GM19238 (cell line): ENCODE measurements around the gene GNPDA1.

Experiments used
- DNase-seq: peaks from one replicate; pipeline ENCODE4 v3.0.0; 2011; ENCODE audit warnings: low spot score; ENCODE audit not compliant: insufficient read length

Gene GNPDA1

DNA sequence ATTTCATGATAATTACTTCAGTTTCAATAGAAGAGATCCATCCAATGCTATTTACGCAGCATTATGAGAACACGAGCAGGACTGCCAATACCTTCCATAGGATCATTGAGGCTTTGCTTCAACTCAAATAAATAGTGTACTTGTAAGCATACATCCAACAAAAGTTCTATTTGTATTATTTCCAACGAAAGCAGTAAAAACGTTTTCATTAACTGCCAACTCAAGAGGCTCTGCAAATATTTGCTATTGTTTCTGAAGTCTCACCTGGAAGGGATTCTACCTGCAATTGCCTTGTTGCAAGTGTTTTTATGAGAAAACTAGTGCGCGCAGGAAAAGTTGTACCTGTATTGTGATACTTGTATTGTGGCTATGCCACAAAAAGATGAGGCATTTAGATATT is 11.0 kb upstream of the GNPDA1 start:
- DNase-seq, result no peak

DNA sequence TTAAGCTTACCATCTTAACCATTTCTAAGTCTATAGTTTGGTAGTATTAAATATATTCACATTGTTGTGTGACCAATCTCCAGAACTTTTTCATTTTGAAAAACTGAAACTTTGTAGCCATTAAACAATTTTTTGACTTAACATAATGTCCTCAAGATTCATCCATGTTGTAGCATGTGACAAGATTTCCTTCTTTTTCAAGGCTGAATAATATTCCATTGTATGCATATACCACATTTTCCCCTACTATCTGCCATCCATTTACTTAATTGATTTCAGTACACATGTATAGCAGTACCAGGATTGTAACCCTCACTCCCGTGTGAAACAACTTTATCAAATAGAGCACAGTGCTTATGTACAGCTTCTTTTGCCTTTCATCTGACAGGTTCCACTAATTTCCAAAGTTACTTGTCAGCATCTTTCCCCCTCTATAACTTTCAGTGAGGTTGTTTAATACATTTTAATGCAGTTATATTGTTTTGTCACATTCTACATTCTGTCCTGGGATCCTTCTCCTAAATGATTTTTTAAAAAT is 7.4 kb upstream of the GNPDA1 start:
- no peak for DNase-seq

DNA sequence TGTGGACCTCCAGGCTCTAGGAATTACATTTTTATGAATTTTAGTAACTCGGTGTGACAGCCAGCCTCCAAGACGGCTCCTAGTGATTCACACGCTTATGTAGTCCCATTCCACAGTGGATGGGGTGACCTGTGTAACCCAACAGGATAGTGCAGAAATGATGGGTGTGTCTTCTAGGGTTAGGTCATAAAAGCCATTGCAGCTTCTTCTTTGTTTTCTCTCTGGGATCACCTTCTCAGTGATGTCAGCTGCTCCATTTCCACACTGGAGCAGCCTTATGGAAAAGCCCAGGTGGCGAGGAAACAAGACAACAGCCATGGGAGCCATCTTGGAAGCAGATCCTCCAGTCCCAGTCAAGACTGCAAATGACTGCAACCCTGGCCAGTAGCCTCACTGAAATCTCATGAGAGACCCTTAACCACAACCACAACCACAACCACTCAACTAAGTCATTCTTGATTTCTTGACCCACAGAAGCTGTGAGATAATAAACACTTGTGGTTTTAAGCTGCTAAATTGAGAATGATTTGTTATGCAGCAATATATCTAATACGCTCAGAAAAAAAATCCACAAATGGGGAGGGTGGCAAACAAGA is 5.1 kb upstream of the GNPDA1 start:
- no peak for DNase-seq

DNA sequence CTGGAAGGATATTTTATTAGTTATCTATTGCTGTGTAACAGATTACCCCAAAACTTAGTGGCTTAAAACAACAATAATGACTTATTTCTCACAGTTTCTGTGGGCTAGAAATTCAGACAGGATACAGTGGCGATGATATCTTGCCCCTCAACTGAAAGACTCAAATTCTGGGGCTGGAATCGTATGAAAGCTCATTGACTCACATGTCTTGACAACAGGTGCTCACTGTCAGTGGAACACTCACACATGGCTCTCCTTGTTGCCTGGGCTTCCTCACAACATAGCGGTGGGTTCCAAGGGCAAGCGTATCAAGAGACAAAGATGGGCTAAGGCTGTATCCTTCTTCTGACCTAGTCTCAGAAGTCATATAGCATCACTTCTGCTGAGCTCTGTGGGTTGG is 3.7 kb upstream of the GNPDA1 start:
- no peak for DNase-seq

DNA sequence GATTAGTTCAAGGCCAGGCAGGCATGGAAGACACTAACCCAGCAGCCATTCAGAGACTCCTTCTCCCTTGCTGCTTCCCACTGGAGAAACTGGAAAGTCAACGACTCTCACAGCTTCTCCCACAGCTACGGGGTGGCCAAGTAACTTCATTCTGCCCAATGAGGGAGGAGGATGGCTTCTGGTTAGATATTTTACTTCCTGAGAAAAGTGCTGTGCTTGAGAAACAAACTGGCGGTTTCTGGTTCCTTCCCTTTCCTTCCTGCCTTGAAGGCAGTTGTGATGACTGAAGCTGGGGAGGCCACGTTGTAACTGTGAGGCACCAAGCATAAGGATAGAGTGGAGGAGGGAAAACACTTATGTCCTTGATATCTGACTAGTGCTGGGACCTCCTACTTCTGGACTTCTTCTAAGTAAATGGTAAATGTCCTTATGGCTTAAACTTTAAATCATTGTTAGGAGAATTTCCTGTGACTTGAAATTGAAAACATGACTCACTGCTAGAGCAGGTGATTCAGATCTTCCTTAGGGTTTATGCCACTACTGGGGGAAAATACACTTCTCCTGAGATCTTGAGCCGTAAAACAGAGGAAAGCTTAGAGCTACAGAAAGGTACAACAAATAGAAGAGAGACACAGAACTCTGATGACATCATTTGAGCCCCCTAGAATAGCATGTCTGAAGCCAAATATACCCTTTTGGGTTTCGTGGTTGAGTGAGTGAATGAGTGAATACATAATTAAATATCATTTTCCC is 3.1 kb upstream of the GNPDA1 start:
- no peak for DNase-seq

DNA sequence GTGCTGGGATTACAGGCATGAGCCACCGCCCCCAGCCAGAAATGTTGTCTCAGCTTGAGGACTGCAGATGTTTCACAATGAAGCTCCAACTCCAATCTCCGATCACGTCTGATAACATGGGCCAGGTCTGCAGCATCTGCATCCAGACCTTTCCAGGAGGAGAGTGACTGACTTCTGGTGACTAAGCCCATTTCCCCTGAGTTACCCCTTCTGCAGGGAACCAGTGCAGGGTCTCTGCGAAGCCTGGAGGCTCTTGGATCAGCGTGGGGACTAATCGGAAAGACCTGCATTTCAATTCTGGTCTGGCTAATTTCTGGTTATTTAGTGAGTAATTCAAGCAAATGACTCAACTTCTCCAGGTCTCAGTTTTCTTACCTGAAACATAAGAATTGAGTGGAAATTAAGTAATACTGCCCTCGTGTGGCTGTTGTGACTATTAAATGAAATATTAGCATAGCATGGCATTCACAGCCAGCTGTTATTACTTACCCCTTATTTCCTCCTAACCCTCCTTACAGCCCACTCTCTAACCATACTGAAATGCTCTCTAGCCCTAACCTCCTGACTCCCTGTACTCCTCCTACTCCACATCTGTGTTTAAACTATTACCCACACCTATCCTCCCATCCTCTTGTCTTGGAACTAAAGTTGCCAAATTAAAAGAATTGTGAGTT is 2.2 kb upstream of the GNPDA1 start:
- DNase-seq, result no peak

DNA sequence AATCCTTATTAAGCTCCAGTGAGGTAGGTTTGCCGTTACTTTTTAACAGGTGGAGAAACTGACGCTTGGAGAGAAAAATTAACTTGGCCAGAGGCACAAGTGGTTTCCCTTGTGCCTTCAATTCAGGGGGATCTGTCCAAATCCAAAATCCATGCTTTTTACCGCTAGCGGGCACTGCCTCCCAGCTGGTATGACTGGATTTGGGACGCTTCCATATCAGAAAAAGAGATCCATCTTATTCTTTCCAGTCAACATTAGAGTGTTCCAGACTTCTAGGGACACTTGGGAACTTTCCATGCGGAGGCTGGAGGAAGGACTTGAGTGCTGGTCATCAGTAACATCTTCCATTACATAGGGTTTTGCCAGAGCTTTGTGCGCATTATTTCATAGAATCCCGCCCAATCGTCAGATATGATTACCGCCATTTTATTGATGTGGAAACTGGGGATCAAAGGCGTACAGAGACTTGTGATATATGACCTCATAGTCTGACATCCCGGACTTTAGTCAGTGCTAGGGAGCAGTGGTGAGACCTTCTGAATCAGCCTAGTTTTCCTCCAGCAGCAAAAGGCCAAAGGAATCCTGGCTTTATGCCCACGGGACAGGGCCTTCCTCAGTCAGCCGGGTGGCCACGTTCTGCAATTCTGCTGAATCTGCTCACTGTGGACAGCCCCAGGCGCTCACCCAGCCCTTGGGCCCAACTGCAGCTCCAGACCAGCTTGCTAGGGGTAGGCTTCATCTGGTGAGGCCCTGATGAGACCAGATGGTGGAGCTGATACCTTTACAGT is 1.1 kb upstream of the GNPDA1 start:
- DNase-seq, result no peak

DNA sequence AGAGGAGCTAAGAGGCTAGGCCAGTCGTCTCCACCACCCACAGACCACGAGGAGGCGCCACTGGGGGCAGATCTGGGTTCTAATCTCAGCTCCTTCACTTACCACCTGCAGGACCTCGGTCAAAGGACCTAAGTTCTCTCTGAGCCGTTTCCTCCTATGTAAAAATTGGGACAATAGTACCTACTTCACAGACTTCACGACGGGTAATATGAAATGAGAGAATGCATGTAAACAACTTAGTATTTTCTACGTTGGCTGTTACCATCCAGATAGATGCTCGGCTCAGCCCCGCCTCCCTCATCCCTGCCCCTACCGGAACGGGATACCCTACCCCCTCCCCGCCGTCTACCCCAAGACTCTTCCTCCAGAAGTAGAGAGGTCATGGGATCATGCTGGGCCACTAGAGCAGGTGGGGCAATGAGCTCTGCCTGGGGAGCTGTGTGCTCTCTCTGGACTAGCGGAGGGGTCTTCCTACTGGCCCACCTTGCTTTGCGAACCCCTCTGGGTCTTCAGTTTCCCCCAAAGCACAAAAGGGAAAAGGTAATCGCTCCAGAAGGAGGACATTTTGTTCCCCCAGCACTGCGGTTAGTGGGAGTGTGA is 541 bp downstream of the GNPDA1 start:
- DNase-seq, result no peak

DNA sequence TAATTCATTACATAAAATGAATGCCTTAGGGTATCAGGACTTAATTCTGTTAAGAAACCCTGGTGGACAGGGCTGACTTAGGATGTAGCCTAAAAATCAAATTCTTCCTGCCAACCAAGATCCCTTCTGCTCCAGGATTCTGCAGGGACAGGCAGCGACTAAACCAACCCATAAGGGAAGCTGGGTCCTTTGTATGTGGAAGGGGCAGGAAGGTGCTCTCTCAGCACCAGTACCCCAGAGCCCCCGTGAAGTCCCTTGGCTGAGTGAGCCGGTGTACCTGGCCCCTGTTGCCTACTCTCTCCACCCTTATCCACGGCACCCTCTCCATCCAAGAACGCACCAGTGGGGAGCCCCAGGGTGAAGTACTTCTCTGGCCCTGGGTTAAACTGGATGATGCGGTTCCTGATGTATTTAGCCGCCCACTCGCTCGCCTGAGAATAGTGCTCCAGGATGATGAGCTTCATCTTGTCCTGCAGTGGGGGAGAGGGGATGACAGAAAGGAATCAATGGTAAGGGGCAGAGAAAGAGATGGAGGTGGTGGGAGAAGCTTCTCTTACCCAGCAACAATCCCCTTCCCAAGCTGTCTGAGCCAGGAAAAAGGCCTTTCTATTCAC is 1.1 kb downstream of the GNPDA1 start:
- DNase-seq, result no peak

DNA sequence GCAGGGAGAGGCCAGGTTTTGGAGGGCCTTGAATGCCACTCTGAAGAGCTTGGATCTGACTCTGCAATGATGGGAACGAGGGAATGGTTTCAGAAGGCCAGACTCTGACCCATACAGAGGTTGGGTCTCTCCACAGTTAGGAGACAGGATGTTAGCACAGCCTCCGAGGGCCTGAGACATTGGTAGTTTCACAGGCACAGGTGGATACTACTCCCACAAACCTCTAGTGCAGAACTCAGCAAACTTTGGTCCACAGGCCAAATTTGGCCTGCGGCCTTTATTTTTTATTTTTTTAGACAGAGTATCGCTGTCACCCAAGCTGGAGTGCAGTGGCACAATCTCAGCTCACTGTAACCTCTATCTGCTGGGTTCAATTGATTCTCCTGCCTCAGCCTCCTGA is 2.9 kb downstream of the GNPDA1 start:
- DNase-seq, result no peak

DNA sequence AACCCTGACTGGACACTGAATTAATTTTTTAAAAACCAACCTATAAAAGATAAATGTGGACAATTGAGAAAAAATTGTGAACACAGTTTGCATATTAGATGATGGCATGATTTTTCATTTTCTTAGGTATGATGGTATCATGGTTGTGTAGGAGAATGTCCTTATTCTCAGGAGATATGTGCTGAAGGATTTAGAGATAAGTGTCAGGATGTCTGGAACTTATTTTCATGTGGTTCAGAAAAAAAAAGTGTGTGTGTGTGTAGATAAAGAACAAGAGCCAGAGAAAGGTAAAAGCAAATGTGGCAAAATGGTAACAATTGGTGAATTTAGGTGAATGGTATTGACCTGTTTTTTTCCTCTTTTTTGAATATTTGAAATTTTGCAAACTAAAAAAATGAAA is 4.0 kb downstream of the GNPDA1 start:
- no peak for DNase-seq

DNA sequence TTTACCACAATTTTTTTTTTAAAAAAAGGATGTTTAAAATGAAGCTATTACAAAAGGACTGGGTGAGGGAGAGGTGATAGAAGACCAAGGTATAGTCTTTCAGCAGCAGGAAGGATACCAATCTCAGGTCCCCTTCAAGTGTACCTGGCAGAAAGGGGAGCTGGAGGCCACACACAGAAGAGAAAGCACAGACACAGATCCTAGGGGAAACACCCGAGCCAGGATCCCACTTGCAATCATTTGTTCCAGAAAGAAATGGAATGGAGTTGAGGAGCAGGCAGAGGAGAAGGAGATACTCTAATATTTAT is 5.6 kb downstream of the GNPDA1 start:
- no peak for DNase-seq

DNA sequence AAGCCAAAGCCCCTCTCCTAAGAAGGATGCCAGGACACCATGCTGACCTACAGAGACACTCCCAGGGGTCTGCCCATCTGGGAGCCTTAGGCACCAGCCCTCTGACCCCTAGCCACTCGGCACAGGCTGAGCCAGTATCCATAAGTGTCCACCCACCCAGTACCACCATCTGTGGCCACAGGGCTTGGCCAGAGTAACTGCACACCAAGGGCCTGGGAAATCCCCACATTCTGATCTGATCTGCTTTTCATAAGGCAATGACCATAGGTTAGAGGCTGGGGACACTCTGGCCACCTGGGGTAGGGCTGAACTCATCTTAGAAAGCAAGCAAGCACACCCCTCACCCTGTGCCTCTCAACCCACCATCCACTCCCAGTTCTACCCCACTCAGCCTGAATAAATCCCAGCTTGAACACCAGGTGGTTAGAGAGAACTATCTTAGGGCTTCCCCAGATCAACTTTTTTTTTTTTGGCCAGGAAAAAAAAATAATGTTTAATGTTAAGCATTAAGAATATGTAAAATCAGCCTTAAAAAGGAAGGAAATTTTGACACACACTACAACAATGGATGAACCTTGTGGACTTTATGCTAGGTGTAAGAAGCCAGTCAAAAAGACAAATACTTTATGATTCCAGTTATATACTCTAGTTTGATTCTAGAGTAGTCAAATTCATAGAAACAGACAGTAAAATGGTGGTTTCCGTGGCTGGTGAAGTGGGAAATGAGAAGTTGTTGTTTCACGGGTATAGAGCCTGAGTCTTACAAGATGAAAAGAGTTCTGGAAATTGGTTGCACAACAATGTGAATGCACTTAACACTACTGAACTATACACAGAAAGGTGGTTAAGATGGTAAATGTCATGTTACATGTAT is 6.2 kb downstream of the GNPDA1 start:
- no peak for DNase-seq

DNA sequence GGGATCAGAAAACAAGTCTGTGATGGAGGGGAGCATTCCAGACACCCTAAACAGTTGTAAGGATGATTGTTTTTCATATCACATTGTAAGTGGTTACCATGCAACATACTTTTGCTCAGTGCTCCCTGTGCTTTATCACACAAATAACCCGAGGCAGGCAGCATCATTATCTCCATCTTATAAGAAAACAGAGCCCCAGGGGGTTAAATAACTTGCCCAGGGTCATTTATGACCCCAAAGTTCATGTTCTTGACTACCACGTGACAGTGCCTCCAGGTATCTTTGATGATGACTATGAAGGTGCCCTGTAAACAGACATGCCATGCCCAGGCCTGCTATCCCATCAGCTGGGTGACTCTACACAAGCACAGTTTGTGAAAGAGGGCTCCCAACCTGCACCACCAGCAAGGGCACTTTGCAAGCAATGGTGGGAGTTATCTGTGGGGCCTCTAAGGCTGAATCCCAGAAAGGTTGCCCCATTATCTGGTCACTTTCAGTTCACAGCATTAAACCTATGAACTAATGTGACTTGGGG is 9.5 kb downstream of the GNPDA1 start:
- DNase-seq, result no peak

DNA sequence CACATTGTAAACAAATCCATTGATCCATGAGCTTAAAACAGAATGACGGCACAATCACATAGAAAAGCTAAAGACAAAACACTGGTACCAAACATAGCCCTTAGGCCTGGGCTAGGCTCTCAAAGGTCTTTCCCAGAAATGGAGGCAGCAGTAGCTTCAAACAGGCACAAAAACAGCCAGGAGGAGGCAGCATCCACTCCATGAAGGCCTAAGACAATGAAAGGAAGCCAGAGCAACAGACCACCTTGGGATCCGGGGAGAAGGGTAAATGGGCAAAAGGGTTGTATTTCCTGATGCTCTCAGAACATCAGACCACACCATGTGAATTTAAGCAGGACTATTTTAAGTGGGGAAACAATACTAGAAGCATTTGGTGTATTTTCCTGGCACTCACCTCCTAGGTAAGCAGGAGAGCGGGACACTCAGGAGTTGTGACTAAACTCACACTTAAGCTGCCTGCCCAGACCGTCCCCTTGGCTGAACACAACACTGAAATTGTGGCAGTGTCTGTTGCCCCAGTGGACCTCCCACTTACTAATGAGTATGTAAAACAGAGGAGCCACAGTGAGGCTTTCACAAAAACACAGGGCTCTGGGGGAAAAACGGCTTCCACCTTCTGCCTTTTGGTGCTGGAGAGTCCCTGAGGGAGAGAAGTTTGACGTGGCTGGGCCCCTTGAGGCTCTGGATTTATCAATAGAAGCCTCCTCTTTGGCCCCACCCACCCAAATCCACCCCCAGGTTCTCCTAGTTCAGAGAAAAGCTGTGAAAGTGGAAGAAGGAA is 11.9 kb downstream of the GNPDA1 start:
- DNase-seq, result no peak

DNA sequence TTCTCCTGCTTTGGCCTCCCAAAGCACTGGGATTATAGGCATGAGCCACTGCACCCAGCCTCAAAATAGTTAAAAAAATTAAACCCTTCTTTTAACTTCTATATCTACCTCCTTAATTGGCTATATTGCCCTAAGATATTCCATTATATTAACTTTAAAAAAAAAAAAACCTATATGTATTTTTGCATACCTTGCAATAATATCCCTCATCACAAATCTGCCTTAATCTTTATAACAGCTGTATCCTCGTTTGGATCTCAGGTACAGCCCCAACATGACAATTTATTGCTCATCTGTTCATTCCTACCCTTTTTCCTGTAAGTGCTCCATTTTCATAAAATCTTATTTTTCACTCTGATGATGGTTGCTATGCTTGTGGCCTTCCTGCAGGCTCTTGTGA is 12.7 kb downstream of the GNPDA1 start:
- DNase-seq, result no peak

DNA sequence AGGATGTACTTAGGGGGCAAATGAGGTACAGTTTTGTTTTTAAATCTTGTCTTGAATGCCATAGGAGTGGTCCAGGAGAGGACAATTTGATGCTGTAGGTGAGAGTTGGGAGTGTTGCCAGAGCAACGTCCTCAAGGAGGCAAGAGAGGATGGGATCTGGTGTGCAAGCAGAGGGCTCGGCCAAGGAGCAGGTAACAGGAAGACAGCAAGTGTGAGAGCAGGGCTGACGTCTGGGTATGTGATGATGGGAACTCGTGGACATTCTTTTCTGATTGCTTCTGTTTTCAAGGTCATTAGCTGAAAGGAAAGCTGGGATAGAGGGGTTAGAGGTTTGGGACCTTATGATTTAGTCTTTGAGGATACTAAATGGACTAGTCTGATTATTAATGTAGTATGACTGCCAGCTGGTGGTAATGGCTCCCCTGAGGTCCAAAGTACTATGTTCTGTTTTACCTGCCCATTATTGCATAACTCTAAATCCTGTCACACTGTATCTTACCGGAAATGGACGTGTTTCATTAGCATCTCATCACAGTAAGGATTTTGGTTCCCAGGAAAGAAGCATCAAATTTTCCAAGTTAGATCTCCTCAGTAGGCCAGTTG is 15.4 kb downstream of the GNPDA1 start:
- DNase-seq, result no peak

DNA sequence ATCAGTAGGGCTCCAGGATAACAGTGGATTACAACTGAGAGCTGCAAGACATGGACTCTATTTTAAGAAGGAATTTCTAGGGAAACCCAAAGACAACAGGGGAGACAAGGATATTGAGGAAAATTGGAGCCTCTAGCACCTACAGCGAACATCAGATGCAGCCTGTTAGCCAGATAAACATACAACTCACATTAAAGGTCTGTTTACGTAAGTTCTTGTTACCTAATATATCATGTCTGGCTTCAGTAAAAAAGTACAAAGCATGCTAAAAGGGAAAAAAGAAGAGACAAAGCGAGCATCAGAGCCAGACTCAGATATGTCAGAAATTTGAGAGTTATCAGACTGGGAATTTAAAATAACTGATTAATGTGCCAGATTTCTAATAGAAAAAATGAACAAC is 17.2 kb downstream of the GNPDA1 start:
- DNase-seq, result no peak
